Activated effector memory CD4-positive, alpha-beta T cell treated with anti-CD3 and anti-CD28 coated beads, Interleukin-2, amount 50 U/mL, for 16 hours (primary cell): Measurements from ENCODE around the gene POP7.
"Not testable (repeated sequence)": the region's sequence is repeated elsewhere in the genome, so short reads cannot be mapped to it uniquely, and the experiment has no call there.

Experiments
- DNase-seq: peaks from one replicate; pipeline ENCODE4 v3.0.0-alpha.2; 2020

POP7 gene

GRCh38 chr7:100692578-100692961 is 13.4 kb upstream of the POP7 start:
- no peak for DNase-seq

DNA sequence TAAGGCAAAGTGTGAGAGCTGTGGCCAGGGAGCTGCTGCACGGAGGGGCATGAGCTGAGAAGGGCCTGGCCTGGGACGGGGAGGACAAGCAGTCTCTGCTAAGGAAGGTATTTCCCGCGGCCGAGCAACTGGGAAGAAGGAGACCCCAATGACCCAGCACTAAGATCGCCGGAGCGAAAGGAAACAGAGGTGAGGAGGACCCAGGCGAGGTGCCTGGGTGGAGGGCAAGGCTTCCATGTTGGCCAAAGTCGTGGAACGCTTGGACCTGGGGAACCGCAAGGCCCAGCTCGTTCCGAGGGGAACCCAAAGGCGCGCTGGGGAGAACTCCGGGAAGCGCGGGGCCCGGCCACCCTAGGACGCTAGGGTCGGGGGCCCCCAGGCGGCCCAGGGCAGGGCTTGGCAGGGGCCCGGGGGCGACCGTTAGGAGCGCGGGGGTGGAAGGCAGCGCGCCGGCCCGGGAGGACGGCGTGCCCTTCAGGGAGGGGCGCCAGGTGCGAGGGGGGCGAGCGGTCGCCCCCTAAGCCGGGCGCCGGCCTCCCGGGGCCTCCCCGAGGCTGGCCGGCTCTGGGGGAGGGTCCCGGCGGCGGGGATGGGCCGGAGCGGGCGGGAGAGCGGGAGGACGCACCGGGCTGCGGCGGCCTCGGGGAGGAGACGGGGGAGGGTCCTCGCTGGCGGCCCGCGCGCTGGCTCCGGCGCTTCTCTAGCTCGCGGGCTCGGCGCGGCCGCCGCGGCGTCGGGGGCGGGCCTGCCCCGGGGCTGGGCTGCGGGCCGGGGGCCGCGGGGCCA is 12.4 kb upstream of the POP7 start:
- DNase-seq, result no peak

DNA sequence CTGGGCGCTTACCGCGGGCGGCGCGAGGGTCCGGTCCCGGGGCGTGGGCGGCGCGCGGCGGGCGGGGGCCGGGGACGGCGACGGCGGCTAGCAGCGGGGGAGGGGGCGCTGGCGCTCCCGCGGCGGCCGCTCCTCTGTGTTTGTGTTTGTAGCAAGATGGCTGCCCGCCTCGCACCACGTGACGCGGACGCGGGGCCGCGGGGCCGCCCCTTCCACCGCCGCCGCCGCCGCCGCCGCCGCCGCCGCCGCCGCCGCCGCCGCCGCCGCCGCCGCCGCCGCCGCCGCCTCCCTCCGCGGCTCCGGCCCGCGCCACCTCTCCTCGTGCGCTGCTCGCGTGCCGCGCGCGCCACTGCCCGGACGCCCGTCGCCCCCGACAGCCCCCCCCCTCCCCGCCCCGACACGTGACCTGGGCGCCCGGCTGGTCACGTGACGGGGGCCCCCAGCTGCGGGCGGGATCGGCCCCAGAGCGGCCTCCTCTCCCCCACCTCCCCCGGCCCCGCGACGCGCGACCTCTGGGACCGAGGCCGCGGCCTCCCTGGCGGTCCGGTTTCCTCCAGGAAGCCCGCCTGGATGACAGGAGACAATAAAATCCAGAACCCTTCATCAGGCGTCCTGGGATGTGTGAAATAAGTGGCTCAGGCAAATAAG is 11.7 kb upstream of the POP7 start, which contains the start of gene GIGYF1:
Gene GIGYF1, minus strand, starts transcription at position 153 of the 648 bp plus-strand sequence. CDS start 6,012 bp downstream, outside the sequence.
- peak; percentile 92 for DNase-seq

DNA sequence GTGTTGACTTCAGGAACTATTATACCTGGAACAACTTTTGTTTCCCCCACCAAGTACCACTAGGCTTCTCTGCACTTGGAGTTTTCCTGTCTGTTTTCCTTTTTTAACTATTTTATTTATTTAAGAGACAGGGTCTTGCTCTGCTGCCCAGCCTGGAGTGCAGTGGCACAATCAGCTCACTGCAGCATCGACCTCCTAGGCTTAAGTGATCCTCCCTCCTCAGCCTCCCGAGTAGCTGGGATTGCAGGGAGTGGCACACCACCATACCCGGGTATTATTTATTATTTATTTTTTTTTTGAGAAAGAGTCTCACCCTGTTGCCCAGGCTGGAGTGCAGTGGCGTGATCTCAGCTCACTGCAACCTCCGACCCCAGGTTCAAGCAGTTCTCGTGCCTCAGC is 9.8 kb upstream of the POP7 start:
- no peak for DNase-seq

GRCh38 chr7:100699018-100699417 is 6.9 kb upstream of the POP7 start:
- DNase-seq, result no peak

DNA sequence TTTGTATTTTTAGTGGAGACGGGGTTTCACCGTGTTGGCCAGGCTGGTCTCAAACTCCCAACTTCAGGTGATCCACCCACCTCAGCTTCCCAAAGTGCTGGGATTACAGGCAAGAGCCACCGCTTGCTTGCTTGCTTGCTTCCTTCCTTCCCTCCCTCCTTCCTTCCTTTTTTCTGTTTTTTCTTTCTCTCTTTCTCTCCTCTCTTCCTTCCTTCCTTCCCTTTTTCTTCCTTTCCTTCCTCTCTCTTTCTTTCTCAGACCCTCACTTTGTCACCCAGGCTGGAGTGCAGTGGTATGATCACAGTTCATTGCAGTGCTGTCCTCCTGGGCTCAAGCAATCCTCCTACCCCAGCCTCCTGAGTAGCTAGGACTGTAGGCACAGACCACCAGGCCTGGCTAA is 4.8 kb upstream of the POP7 start:
- not testable (repeated sequence) for DNase-seq

DNA sequence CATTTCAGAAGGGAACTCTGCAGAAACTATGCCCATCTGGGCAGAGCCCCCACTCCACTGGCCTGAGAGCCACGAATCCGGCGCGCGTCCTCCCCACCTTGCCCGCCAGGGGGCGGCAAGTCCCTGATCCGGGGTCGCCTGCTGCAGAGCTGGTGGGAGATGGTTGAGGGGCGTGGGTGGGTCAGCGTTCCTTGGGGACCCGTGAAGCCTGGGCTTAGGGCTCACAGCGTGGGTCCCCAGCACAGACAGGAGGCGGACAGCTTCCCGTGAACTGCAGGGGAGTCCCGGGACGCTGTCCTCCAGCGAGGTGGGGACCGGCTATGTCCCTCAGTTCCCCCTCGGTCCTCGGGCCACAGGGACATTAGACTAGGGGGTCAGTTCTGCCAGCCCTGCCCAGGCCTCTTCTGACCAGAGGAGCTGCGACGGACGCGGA is 585 bp upstream of the POP7 start:
- DNase-seq, result peak; percentile 93

DNA sequence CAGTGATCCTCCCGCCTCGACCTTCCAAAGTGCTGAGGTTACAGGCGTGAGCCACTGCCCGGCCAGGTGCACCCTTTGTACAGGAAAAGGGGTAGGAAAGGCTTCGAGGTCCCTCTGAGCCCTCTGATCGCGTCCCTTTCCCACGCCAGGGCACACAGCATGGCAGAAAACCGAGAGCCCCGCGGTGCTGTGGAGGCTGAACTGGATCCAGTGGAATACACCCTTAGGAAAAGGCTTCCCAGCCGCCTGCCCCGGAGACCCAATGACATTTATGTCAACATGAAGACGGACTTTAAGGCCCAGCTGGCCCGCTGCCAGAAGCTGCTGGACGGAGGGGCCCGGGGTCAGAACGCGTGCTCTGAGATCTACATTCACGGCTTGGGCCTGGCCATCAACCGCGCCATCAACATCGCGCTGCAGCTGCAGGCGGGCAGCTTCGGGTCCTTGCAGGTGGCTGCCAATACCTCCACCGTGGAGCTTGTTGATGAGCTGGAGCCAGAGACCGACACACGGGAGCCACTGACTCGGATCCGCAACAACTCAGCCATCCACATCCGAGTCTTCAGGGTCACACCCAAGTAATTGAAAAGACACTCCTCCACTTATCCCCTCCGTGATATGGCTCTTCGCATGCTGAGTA is 871 bp downstream of the POP7 start:
- DNase-seq, result no peak

- no peak for DNase-seq
Observed at GRCh38 chr7:100708395-100708794, 2.5 kb downstream of the POP7 start.

- DNase-seq, result no peak
Observed at GRCh38 chr7:100710452-100710851, 4.5 kb downstream of the POP7 start.

- no peak for DNase-seq
Observed at GRCh38 chr7:100711369-100711768, 5.4 kb downstream of the POP7 start.

GRCh38 chr7:100714725-100715124 is 8.8 kb downstream of the POP7 start:
- no peak for DNase-seq

- DNase-seq, result not testable (repeated sequence)
Observed at GRCh38 chr7:100717073-100717472, 11.2 kb downstream of the POP7 start.

DNA sequence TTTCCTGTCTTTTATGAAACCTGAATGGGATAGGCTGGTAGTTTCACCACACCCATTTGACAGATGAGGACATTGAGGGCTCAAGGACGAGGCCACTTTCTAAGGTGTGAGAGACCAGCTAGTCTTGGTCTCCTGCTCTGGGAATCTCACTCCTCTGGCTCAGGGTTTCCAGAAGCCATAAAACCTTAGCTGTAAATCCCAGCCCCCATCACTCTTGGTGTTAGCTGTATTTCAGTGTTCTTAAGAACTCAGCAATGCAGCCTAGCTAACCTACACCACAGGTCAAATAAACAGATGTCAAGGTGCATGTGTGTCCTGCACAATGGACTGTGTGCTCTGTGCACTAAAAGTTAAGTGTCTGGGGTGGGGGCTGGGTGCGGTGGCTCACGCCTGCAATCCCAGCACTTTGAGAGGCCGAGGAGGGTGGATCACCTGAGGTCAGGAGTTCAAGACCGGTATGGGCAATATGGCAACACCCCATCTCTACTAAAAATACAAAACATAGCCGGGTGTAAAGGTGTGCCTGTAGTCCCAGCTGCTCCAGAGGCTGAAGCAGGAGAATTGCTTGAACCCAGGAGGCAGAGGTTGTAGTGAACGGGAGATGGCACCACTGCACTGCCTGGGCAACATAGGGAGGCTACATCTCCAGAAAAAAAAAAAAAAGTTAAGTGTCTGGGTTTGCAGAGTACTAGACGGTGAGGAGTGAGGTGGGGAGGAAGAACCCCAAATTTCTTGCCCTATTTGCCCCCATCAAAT is 13.8 kb downstream of the POP7 start:
- no peak for DNase-seq

DNA sequence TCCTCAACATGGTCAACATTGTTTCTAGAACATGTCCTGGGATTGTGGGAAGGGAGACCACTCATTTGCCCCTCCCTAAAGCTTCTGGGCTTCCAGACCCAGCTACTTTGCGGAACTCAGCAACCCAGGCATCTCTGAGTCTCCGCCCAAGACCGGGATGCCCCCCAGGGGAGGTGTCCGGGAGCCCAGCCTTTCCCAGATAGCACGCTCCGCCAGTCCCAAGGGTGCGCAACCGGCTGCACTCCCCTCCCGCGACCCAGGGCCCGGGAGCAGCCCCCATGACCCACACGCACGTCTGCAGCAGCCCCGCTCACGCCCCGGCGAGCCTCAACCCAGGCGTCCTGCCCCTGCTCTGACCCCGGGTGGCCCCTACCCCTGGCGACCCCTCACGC is 14.4 kb downstream of the POP7 start, which contains the start of gene EPO:
Gene EPO, plus strand, starts transcription at position 190 of the 392 bp plus-strand sequence. CDS start 513 bp downstream, outside the sequence.
- DNase-seq, result no peak

- DNase-seq, result no peak
Observed at GRCh38 chr7:100720671-100721504, 15.0 kb downstream of the POP7 start.

DNA sequence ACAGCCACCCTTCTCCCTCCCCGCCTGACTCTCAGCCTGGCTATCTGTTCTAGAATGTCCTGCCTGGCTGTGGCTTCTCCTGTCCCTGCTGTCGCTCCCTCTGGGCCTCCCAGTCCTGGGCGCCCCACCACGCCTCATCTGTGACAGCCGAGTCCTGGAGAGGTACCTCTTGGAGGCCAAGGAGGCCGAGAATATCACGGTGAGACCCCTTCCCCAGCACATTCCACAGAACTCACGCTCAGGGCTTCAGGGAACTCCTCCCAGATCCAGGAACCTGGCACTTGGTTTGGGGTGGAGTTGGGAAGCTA is 15.5 kb downstream of the POP7 start:
- no peak for DNase-seq

DNA sequence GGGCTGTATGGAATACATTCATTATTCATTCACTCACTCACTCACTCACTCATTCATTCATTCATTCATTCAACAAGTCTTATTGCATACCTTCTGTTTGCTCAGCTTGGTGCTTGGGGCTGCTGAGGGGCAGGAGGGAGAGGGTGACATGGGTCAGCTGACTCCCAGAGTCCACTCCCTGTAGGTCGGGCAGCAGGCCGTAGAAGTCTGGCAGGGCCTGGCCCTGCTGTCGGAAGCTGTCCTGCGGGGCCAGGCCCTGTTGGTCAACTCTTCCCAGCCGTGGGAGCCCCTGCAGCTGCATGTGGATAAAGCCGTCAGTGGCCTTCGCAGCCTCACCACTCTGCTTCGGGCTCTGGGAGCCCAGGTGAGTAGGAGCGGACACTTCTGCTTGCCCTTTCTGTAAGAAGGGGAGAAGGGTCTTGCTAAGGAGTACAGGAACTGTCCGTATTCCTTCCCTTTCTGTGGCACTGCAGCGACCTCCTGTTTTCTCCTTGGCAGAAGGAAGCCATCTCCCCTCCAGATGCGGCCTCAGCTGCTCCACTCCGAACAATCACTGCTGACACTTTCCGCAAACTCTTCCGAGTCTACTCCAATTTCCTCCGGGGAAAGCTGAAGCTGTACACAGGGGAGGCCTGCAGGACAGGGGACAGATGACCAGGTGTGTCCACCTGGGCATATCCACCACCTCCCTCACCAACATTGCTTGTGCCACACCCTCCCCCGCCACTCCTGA is 16.7 kb downstream of the POP7 start:
- DNase-seq, result no peak

- no peak for DNase-seq
Observed at GRCh38 chr7:100723732-100724275, 17.9 kb downstream of the POP7 start.

GRCh38 chr7:100724364-100724763 is 18.4 kb downstream of the POP7 start:
- not testable (repeated sequence) for DNase-seq
